ENCODE measurements around the gene MCL1. TPM values are rescaled to one million over a fixed set of nuclear protein-coding genes. Genes with fewer than 3 reads are reported as not detected.

MCL1 gene
- total and polyA plus RNA-seq, 10 of the 15 experiments (the other 5 are each of a cell fraction or from before 2014, with no cell fraction given), result 18.1 to 148 (median 86.4) TPM

DNA sequence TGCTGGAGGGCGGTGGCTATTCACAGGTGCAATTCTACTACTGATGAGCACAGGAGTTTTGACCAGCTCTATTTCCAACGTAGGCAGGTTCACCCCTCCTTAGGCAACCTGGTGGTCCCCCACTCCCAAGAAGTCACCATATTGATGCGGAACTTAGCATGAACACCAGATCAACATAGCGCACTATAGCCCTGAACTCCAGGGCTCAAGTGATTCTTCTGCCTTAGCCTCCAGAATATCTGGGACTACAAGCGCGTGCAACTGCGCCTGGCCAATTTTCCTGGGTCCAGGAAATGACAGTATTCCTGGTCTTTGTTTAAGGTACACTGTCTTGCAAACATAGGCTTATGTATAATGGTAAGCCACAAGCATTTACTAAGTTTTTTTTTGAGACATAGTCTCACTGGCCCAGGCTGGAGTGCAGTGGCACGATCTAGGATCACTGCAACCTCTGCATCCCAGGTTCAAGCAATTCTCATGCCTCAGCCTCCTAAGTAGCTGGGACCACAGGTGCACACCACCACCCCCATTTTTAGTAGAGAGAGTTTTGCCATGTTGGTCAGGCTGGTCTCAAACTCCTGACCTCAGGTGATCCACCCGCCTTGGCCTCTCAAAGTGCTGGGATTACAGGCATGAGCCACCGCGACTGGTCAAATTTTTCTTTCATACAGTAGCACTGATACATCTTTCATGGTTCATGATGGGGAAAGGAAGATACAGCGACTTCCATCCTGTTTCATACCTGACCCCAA is 12.6 kb downstream of the MCL1 start (continued):
- TF ChIP-seq BACH1 (IDR thresholded peaks at IDR 0.05; ENCODE audit: borderline replicate concordance), result no peak
- TF ChIP-seq SMARCA5 (IDR thresholded peaks at IDR 0.05), result peak; percentile 81
- peak; percentile 70; the same call in 1 of the 2 replicates for TF ChIP-seq HDGF (IDR thresholded peaks at IDR 0.05)
- TF ChIP-seq, protein P1, sequence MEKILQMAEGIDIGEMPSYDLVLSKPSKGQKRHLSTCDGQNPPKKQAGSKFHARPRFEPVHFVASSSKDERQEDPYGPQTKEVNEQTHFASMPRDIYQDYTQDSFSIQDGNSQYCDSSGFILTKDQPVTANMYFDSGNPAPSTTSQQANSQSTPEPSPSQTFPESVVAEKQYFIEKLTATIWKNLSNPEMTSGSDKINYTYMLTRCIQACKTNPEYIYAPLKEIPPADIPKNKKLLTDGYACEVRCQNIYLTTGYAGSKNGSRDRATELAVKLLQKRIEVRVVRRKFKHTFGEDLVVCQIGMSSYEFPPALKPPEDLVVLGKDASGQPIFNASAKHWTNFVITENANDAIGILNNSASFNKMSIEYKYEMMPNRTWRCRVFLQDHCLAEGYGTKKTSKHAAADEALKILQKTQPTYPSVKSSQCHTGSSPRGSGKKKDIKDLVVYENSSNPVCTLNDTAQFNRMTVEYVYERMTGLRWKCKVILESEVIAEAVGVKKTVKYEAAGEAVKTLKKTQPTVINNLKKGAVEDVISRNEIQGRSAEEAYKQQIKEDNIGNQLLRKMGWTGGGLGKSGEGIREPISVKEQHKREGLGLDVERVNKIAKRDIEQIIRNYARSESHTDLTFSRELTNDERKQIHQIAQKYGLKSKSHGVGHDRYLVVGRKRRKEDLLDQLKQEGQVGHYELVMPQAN (conservative IDR thresholded peaks at IDR 0.05), result peak; percentile 20; the same call in 1 of the 2 replicates
- TF ChIP-seq, protein P2, sequence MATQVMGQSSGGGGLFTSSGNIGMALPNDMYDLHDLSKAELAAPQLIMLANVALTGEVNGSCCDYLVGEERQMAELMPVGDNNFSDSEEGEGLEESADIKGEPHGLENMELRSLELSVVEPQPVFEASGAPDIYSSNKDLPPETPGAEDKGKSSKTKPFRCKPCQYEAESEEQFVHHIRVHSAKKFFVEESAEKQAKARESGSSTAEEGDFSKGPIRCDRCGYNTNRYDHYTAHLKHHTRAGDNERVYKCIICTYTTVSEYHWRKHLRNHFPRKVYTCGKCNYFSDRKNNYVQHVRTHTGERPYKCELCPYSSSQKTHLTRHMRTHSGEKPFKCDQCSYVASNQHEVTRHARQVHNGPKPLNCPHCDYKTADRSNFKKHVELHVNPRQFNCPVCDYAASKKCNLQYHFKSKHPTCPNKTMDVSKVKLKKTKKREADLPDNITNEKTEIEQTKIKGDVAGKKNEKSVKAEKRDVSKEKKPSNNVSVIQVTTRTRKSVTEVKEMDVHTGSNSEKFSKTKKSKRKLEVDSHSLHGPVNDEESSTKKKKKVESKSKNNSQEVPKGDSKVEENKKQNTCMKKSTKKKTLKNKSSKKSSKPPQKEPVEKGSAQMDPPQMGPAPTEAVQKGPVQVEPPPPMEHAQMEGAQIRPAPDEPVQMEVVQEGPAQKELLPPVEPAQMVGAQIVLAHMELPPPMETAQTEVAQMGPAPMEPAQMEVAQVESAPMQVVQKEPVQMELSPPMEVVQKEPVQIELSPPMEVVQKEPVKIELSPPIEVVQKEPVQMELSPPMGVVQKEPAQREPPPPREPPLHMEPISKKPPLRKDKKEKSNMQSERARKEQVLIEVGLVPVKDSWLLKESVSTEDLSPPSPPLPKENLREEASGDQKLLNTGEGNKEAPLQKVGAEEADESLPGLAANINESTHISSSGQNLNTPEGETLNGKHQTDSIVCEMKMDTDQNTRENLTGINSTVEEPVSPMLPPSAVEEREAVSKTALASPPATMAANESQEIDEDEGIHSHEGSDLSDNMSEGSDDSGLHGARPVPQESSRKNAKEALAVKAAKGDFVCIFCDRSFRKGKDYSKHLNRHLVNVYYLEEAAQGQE (IDR thresholded peaks at IDR 0.05; ENCODE audit: low read depth, low read length), result no peak
- TF ChIP-seq ZNF622 (IDR thresholded peaks at IDR 0.05), result no peak
- no peak for TF ChIP-seq MEF2B (IDR thresholded peaks at IDR 0.05; ENCODE audit: partially characterized antibody, poor library complexity, severe bottlenecking)
- TF ChIP-seq, protein P3, sequence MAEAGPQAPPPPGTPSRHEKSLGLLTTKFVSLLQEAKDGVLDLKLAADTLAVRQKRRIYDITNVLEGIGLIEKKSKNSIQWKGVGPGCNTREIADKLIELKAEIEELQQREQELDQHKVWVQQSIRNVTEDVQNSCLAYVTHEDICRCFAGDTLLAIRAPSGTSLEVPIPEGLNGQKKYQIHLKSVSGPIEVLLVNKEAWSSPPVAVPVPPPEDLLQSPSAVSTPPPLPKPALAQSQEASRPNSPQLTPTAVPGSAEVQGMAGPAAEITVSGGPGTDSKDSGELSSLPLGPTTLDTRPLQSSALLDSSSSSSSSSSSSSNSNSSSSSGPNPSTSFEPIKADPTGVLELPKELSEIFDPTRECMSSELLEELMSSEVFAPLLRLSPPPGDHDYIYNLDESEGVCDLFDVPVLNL (IDR thresholded peaks at IDR 0.05; ENCODE audit: low read depth, low read length), result no peak
- TF ChIP-seq SREBF1 (IDR thresholded peaks at IDR 0.05; ENCODE audit: low read length), result no peak
- TF ChIP-seq POLR2AphosphoS5 (IDR thresholded peaks at IDR 0.05; ENCODE audit: low read length), result peak; percentile 6; the same call in 1 of the 2 replicates
- TF ChIP-seq, protein P4, sequence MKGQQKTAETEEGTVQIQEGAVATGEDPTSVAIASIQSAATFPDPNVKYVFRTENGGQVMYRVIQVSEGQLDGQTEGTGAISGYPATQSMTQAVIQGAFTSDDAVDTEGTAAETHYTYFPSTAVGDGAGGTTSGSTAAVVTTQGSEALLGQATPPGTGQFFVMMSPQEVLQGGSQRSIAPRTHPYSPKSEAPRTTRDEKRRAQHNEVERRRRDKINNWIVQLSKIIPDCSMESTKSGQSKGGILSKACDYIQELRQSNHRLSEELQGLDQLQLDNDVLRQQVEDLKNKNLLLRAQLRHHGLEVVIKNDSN (IDR thresholded peaks at IDR 0.05; ENCODE audit: borderline replicate concordance, extremely low read length, insufficient read depth, low read depth, low read length), result no peak
- TF ChIP-seq, protein P5, sequence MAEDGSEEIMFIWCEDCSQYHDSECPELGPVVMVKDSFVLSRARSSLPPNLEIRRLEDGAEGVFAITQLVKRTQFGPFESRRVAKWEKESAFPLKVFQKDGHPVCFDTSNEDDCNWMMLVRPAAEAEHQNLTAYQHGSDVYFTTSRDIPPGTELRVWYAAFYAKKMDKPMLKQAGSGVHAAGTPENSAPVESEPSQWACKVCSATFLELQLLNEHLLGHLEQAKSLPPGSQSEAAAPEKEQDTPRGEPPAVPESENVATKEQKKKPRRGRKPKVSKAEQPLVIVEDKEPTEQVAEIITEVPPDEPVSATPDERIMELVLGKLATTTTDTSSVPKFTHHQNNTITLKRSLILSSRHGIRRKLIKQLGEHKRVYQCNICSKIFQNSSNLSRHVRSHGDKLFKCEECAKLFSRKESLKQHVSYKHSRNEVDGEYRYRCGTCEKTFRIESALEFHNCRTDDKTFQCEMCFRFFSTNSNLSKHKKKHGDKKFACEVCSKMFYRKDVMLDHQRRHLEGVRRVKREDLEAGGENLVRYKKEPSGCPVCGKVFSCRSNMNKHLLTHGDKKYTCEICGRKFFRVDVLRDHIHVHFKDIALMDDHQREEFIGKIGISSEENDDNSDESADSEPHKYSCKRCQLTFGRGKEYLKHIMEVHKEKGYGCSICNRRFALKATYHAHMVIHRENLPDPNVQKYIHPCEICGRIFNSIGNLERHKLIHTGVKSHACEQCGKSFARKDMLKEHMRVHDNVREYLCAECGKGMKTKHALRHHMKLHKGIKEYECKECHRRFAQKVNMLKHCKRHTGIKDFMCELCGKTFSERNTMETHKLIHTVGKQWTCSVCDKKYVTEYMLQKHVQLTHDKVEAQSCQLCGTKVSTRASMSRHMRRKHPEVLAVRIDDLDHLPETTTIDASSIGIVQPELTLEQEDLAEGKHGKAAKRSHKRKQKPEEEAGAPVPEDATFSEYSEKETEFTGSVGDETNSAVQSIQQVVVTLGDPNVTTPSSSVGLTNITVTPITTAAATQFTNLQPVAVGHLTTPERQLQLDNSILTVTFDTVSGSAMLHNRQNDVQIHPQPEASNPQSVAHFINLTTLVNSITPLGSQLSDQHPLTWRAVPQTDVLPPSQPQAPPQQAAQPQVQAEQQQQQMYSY (CRISPR knock-in tag; IDR thresholded peaks at IDR 0.05), result no peak
- TF ChIP-seq PML (IDR thresholded peaks at IDR 0.05; ENCODE audit: low read length), result no peak
- TF ChIP-seq, protein P6, sequence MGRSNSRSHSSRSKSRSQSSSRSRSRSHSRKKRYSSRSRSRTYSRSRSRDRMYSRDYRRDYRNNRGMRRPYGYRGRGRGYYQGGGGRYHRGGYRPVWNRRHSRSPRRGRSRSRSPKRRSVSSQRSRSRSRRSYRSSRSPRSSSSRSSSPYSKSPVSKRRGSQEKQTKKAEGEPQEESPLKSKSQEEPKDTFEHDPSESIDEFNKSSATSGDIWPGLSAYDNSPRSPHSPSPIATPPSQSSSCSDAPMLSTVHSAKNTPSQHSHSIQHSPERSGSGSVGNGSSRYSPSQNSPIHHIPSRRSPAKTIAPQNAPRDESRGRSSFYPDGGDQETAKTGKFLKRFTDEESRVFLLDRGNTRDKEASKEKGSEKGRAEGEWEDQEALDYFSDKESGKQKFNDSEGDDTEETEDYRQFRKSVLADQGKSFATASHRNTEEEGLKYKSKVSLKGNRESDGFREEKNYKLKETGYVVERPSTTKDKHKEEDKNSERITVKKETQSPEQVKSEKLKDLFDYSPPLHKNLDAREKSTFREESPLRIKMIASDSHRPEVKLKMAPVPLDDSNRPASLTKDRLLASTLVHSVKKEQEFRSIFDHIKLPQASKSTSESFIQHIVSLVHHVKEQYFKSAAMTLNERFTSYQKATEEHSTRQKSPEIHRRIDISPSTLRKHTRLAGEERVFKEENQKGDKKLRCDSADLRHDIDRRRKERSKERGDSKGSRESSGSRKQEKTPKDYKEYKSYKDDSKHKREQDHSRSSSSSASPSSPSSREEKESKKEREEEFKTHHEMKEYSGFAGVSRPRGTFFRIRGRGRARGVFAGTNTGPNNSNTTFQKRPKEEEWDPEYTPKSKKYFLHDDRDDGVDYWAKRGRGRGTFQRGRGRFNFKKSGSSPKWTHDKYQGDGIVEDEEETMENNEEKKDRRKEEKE (IDR thresholded peaks at IDR 0.05), result no peak
